Suppressor macrophage treated with lipopolysaccharide for 1 hour (primary cell): ENCODE results near the gene NOX1.

ENCODE experiments used
- DNase-seq, 3 donors: peaks; one replicate each; pipeline ENCODE4 v3.0.0-alpha.2; 2020 to 2022

The NOX1 gene

GRCh38 chrX:100874325-100874724 is at the start of gene NOX1:
Gene NOX1, minus strand, starts transcription at chrX:100874359. Its CDS starts 220 bp downstream, at chrX:100874139.
- no peak for DNase-seq

GRCh38 chrX:100915562-100915961 is 41.4 kb upstream of the NOX1 start:
- no peak for DNase-seq

DNA sequence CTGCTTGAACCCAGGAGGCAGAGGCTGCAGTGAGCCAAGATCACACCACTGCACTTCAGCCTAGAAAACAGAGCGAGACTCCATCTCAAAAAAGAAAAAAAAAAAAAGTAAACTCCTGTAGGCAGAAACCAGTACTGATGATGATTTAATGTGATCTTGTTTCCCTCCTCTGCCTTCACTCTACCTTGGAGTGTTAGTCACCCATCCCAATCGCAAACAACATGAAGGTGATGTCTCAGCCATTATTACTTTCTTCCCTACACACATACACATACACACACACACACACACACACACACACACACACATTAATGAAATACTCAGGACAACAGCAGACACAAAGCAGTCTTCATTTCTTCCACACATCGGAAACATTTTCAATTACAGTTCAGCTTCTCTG is 39.0 kb upstream of the NOX1 start:
- no peak for DNase-seq

DNA sequence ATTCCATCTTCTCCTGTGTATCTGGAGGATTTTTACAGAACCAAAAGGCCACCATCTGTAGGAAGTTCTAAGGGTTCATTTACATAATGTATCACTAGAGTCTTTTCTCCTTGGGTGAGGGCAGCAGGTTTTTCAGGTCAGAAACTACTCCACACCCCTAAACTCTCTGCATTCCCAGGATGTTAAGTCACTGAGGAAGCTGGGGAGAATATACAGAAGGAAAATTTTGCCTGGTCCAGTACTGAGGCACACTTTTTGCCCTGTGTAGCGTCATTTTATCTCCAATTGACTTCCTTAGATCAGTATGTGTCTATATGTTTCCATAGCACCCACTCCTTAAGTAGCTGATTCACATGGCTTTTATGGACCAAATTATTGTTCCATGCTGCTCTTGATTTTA is 37.6 kb upstream of the NOX1 start:
- no peak for DNase-seq

GRCh38 chrX:100905620-100906019 is 31.5 kb upstream of the NOX1 start:
- no peak for DNase-seq

DNA sequence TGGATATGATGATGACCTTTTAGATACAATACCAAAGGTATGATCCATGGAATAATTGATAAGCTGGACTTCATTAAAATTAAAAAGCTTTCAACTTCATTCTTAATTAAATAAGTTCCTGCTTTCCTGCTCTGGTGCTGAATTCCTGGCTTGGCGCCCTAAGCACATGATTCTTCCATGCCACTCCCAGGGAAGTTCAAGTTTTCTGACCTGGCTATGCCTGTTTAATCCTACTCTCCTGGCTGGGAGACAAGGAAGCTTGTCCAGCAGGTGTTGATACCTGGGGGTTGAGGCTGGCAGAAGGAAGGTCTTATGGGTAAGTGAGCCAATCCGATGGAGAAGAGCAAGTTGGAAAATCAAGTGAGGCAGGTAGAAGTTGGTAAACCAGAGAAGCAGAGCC is 30.3 kb upstream of the NOX1 start:
- DNase-seq: no peak

GRCh38 chrX:100895365-100896075 is 21.4 kb upstream of the NOX1 start:
- no peak for DNase-seq

- DNase-seq: no peak
Observed at GRCh38 chrX:100883654-100884053, 9.5 kb upstream of the NOX1 start.

- no peak for DNase-seq
Observed at GRCh38 chrX:100880368-100880767, 6.2 kb upstream of the NOX1 start.

DNA sequence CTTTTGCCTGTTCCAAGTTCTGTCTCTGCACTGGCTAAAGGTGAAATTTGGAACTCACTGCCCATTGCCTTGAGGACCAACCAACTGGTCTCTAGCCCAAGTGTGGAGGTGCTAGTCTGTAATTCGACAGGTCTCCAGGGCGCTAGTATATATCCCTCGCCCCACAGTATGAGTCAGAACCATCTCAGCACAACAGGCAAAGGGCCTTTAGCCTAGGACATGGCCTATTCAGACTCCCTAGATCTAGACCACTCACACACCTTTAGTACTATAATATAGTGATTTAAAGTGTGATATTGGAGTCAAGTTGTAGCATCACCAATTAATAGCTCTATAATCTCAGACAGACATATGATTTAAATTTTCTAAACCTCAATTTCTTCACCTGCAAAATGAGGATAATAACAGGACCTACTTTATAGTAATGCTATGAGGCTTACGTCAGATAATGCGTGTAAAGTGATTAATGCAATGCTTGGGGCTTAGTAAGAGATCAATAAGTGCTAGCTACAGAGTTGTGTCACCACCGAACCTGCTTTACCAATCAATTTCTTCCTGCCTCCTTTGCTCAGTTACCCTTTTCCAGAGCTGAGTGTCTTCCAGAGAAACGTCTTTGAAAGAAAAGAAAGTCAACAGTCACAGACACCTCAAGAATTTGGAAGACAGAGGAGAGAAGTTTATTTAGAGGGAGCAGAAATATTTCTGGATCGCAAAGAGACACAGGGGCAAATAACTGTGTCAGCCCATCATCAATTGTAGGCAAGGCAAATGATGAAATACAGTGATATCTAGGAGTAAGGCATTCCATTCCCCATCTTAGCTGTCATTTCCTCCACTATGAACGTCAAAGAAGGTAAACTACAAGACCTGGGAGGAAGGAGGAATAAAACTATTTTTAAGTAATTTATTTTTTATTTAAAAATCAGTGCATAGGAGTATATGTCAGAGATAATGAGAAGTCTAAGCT is 2.3 kb downstream of the NOX1 start:
- DNase-seq: no peak

DNA sequence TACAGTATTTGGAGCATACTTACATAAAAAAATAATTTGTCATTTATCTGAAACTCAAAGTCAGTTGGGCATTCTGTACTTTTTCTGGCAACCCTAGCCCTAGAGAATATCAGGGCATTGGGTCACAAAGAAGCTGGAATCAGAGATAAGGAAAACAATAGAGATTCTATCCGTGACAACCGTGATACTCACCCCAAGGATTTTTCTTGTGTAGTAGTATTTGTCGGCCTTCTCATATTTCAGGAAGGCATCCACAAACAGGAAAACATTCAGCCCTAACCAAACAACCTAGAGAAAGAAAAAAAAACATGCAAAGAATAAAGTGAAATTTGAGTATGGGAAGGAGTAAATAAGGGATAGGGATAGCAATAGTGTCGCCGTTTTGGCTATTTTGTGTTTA is 3.6 kb downstream of the NOX1 start:
- DNase-seq: no peak

- no peak for DNase-seq
Observed at GRCh38 chrX:100868273-100868672, 5.9 kb downstream of the NOX1 start.

DNA sequence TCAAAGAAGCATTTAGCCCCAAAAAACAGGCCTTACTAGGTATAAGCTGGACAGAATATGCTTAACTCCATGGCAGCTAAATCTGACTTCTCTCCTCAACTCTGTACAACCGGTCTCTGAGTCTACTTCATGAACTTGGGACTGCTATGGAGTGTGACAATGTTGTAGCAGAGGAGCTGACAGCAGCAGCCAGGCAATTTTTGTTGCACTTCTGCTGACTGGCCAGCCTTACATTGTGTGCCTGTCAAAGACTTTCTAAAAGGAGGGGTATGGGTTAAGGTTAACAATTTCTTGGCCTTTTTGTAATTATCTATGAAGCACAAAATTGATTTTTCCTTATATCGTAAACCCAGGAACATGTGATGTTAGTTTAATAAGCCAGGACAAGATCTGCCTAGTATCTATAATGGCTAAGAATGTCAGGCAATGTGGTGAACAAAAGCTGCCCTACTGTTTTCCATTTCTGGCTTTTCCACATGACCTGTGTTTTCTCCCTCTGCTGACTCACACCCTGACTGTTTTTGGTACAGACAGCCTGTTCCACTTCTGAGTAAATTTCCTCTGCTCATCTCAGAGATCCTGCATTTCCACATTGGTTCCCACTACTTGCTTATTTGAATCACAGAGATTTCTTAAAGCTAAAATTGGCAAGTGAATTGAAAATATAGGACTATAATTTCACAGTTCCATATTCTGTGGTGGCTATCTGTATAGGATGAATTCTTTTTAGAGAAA is 9.3 kb downstream of the NOX1 start:
- peak in 1 of 3 donors; percentile 1 for DNase-seq

GRCh38 chrX:100863326-100863864 is 10.8 kb downstream of the NOX1 start:
- no peak for DNase-seq

DNA sequence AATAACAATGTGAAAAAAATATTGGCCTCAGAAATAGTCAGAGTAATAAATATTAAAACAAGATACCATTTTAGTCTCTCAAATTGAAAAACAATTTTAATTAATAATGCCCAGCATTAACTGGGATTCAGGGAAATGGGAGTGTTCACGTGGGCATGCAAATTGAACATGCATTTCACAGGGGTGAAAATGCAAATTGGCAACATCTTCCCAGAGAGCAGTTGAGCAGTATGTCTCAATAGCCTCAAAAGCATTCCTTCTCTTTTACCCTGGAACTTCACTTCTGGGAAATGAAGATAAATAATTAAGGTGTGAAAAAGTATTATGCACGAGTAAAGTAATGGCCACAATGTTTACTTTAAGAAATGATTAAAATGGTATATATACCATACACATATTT is 21.3 kb downstream of the NOX1 start:
- no peak for DNase-seq

- no peak for DNase-seq
Observed at GRCh38 chrX:100850317-100850716, 23.8 kb downstream of the NOX1 start.

DNA sequence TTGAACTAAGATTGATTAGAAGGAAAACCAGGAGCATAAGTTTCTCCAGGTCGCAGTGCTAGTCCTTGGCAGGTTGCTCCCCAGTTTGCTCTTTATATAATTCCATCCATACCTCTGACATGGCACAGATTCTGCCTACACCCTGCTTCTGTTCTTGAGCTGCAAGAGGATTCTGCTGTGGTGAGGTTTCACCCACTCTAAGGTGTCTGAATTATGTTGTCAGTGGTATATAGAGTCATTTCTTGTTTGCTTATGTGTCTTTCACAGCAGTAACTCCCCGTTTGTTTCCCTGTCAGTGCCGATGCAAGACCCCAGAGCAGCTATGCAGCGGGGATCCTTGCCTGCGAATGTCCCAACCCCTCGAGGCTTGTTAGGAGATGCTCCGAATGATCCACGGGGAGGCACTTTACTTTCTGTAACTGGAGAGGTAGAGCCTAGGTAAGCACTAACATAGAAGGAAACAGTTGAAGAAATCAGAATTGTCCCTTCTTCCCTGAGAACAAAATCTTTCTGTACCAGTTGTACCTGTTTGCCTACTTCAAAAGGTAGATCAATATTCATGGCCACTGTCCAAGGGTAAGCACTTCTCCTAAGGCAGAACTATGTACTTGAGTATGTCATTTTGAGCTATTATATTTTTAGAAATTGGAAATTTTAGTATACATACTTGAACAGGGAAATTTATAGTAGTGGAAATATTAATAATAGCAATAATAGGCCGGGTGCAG is 42.8 kb downstream of the NOX1 start:
- DNase-seq: no peak

GRCh38 chrX:100830547-100830946 is 43.6 kb downstream of the NOX1 start:
- DNase-seq: no peak

DNA sequence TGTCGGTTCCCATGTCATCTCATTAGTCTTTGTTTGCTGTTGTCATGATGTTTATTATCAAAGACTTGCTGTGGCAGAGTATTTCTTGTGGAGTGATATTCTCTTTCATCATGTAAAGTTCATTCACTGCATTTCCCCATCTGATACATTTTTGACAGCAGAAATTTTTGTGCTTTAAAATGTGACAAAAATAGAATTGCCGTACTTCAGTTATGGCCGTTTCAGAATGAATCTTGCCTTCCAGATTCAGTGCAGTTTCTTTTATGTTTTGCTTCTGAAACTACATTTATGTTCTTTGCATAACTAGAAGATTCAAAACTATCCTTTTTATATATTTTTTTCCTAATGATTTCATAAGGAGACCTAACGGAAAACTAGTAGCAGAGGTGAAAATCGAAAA is 44.0 kb downstream of the NOX1 start:
- no peak for DNase-seq

- peak; percentile 34 to 62 (median 49) for DNase-seq
Observed at GRCh38 chrX:100829730-100830129, 44.4 kb downstream of the NOX1 start.

DNA sequence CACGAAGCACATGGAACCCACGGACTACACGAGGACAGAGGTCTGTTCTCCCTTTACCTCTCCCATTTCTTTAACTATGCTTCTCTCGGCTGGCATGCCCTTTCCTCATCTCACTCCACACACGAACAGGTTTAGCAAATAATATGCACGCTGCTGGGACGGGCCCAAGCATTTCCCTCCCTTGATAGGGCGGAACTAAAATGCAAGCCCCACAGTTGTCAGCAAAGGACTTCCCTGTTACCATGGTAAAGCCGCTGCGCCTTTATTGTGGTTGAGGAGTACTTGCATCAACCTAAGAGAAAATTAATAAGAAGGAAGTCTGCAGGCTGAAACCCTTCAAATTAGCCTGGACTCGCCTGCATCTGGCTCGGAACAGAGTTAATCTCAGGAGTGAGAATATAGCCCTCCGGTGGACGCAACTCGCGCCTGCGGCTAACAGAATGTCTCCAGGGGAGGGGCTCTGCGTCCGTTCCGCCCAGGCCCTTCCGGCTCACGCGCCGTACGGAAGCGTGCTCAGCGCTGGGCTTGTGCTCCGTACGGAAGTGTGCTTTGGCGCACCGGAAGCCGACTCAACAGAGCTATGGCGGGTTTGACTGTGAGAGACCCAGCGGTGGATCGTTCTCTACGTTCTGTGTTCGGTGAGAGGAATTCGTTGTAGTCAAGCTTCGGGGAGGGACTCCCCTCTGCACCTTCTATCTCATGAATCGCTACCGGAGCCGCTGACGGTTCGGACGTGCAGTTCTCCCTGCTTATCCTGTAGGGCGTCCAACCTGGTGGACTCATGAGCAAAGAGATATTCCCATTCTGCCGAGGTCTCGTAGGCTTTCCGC is 54.1 kb downstream of the NOX1 start, which contains the start of gene CSTF2:
TSS of gene CSTF2 (plus strand) at position 555 of the 830 bp plus-strand sequence. CDS start at position 581, 26 bp downstream.
- peak; percentile 81 to 89 (median 84) for DNase-seq
